Gastroesophageal sphincter (tissue), 4 donors: Measurements from ENCODE around the gene FAM89A. TPM values are rescaled to one million over a fixed set of nuclear protein-coding genes. Genes with fewer than 3 reads are reported as not detected.
"Not testable (repeated sequence)": the region's sequence is repeated elsewhere in the genome, so short reads cannot be mapped to it uniquely, and the experiment has no call there.

Source experiments
- ATAC-seq: fragments of 150-250 bp; one replicate; pipeline ENCODE4 v1.9.1; 2016; ENCODE audit warnings: mild to moderate bottlenecking, moderate library complexity
- H3K27ac ChIP-seq, 4 donors: fragments of 200-600 bp; sonication (generic) in 3 of 4; 1 replicate in 3 of 4; 2 replicates in 1 of 4; pipeline ENCODE4 v1.5.1; 2016 to 2019
- H3K27me3 ChIP-seq: fragments of 200-600 bp; sonication (generic); one replicate; pipeline ENCODE4 v1.5.1; 2019
- H3K36me3 ChIP-seq, 2 donors: fragments of 200-600 bp; sonication (generic); one replicate each; pipeline ENCODE4 v1.5.1; 2019; ENCODE audit warnings: control low read depth in 1 of 2
- H3K4me1 ChIP-seq, 3 donors: fragments of 200-600 bp; sonication (generic); 1 replicate in 2 of 3; 2 replicates in 1 of 3; pipeline ENCODE4 v1.5.1; 2016 to 2019; ENCODE audit warnings: control low read depth in 2 of 3
- H3K4me3 ChIP-seq, 2 donors: fragments of 200-600 bp; sonication (generic); one replicate each; pipeline ENCODE4 v1.5.1; 2019; ENCODE audit warnings: mild to moderate bottlenecking in 1 of 2, moderate library complexity in 1 of 2
- H3K9me3 ChIP-seq, 3 donors: fragments of 200-600 bp; sonication (generic); one replicate each; pipeline ENCODE4 v1.5.1; 2017 to 2019; ENCODE audit warnings: control low read depth in 2 of 3
- CTCF ChIP-seq, 4 experiments: fragments of 200-600 bp in 2 of 4; fragments of 450-650 bp in 2 of 4; sonication (generic) in 1 of 4; IDR thresholded peaks; one replicate each; pipeline ENCODE4 v1.5.1; 2017 to 2019; ENCODE audit warnings: antibody characterized with exemption in 4 of 4, mild to moderate bottlenecking in 2 of 4, moderate library complexity in 2 of 4
- EP300 ChIP-seq: sonication (generic); formaldehyde crosslinking; IDR thresholded peaks from one replicate; pipeline ENCODE4 v1.6.1; 2017; ENCODE audit warnings: antibody characterized with exemption, mild to moderate bottlenecking
- POLR2A ChIP-seq, 2 donors: fragments of 450-650 bp; IDR thresholded peaks; one replicate each; pipeline ENCODE4 v1.6.1; 2017; ENCODE audit warnings: antibody characterized with exemption in 2 of 2, mild to moderate bottlenecking in 2 of 2, moderate library complexity in 1 of 2
- POLR2AphosphoS5 ChIP-seq: sonication (generic); formaldehyde crosslinking; IDR thresholded peaks from one replicate; pipeline ENCODE4 v1.6.1; 2017; ENCODE audit warnings: antibody characterized with exemption
- WGBS, 2 donors: methylation state at CpG; one replicate each; pipeline ENCODE4 v1.1.5; 2018; ENCODE audit warnings: low coverage in 1 of 2; 5-methylcytosine and 5-hydroxymethylcytosine counted together
- total RNA-seq, 4 donors: library from RNA; depleted of rRNA; stranded (reverse); fragments of >200 nt; gene quantifications; one replicate each; pipeline ENCODE4 v1.1.0, GENCODE V29; 2016

FAM89A gene
- total RNA-seq, 4 donors from 2014 or later = 2.5 to 11.6 (median 7.7) TPM

GRCh38 chr1:231027136-231027925 is 12.7 kb downstream of the FAM89A start:
- WGBS, 2 donors = 82 to 84% methylated on average over 8 to 10 of the region's 23 CpGs
- H3K27me3 ChIP-seq = peaks cover 5% of the 10 kb centered on the region

GRCh38 chr1:231026576-231026975 is 13.5 kb downstream of the FAM89A start:
- 74 to 79% methylated on average over 5 to 6 of the region's 6 CpGs for WGBS, 2 donors
- H3K27ac ChIP-seq = no peak overlapping the region
- H3K36me3 ChIP-seq = no peaks in the 10 kb centered on the region
- TF ChIP-seq POLR2A (IDR thresholded peaks at IDR 0.05) (no peak), EP300 (no peak), POLR2AphosphoS5 (no peak), CTCF (IDR thresholded peaks at IDR 0.05) (no peak)
- peaks cover 5% of the 10 kb centered on the region for H3K27me3 ChIP-seq
- no peak for ATAC-seq
- H3K4me3 ChIP-seq = no peak overlapping the region
- H3K4me1 ChIP-seq = no peaks in the 10 kb centered on the region
- H3K9me3 ChIP-seq = no peaks in the 10 kb centered on the region

More at GRCh38 chr1:231027136-231027925, 12.7 kb downstream of the FAM89A start:
- Histone ChIP-seq H3K4me3 (no peak overlapping the region), H3K36me3 (no peaks in the 10 kb centered on the region), H3K9me3 (no peaks in the 10 kb centered on the region), H3K4me1 (no peaks in the 10 kb centered on the region), H3K27ac (no peak overlapping the region)
- TF ChIP-seq POLR2A (IDR thresholded peaks at IDR 0.05) (no peak), EP300 (no peak), POLR2AphosphoS5 (no peak), CTCF (IDR thresholded peaks at IDR 0.05) (no peak)
- no peak for ATAC-seq

GRCh38 chr1:231023150-231023549 is 16.9 kb downstream of the FAM89A start:
- peaks cover 0 to 7% of the 10 kb centered on the region in 2 donors for H3K36me3 ChIP-seq
- no peak overlapping the region for H3K27ac ChIP-seq
- H3K9me3 ChIP-seq = no peaks in the 10 kb centered on the region
- 88% methylated on average over 6 of the region's 9 CpGs; no CpG with 5 or more reads in 1 of the 2 donors for WGBS, 2 donors
- H3K27me3 ChIP-seq = peaks cover 14% of the 10 kb centered on the region
- no peaks in the 10 kb centered on the region for H3K4me1 ChIP-seq
- ATAC-seq = no peak
- no peak for TF ChIP-seq POLR2A (IDR thresholded peaks at IDR 0.05)
- no peak overlapping the region for H3K4me3 ChIP-seq

GRCh38 chr1:231022543-231022942 is 17.5 kb downstream of the FAM89A start:
- H3K36me3 ChIP-seq, H3K4me1 ChIP-seq, ATAC-seq, H3K27ac ChIP-seq, H3K4me3 ChIP-seq, H3K9me3 ChIP-seq: not testable (repeated sequence)
- WGBS, 2 donors = 92 to 100% methylated on average over 2 to 3 of the region's 7 CpGs
- H3K27me3 ChIP-seq = peaks cover 20% of the 10 kb centered on the region

- peak; percentile 11 for ATAC-seq
- Histone ChIP-seq H3K27ac (peak overlapping the region in 1 of 4 donors; percentile 24), H3K4me1 (no peaks in the 10 kb centered on the region), H3K9me3 (no peaks in the 10 kb centered on the region), H3K36me3 (peaks cover 0 to 7% of the 10 kb centered on the region in 2 donors), H3K4me3 (no peak overlapping the region), H3K27me3 (peaks cover 25% of the 10 kb centered on the region)
- 70 to 80% methylated on average over 4 to 5 of the region's 12 CpGs for WGBS, 2 donors
- no peak for TF ChIP-seq CTCF (IDR thresholded peaks at IDR 0.05)
- TF ChIP-seq POLR2AphosphoS5 = no peak
- no peak for TF ChIP-seq EP300
- TF ChIP-seq POLR2A (IDR thresholded peaks at IDR 0.05) = no peak
Observed at GRCh38 chr1:231021540-231022031, 18.5 kb downstream of the FAM89A start.

- peaks cover 25% of the 10 kb centered on the region for H3K27me3 ChIP-seq
- H3K36me3 ChIP-seq = peaks cover 0 to 7% of the 10 kb centered on the region in 2 donors
- peak overlapping the region in 1 of 4 donors; percentile 37 for H3K27ac ChIP-seq
- no peaks in the 10 kb centered on the region for H3K4me1 ChIP-seq
- TF ChIP-seq POLR2A (IDR thresholded peaks at IDR 0.05) = no peak
- no peak for TF ChIP-seq EP300
- no peak for TF ChIP-seq POLR2AphosphoS5
- no peak for ATAC-seq
- no peaks in the 10 kb centered on the region for H3K9me3 ChIP-seq
- 0 to 67% methylated on average over 2 to 3 of the region's 7 CpGs for WGBS, 2 donors
- H3K4me3 ChIP-seq = no peak overlapping the region
Observed at GRCh38 chr1:231020816-231021215, 19.2 kb downstream of the FAM89A start.
